GM19397 (cell line): Measurements from ENCODE around the gene MLNR.

Experiments used
- ATAC-seq: cut with Tn5 transposase; IDR thresholded peaks from one replicate; pipeline ENCODE4 v1.9.1; 2021; ENCODE audit warnings: mild to moderate bottlenecking, moderate library complexity; ENCODE audit not compliant: unreplicated experiment

MLNR gene

DNA sequence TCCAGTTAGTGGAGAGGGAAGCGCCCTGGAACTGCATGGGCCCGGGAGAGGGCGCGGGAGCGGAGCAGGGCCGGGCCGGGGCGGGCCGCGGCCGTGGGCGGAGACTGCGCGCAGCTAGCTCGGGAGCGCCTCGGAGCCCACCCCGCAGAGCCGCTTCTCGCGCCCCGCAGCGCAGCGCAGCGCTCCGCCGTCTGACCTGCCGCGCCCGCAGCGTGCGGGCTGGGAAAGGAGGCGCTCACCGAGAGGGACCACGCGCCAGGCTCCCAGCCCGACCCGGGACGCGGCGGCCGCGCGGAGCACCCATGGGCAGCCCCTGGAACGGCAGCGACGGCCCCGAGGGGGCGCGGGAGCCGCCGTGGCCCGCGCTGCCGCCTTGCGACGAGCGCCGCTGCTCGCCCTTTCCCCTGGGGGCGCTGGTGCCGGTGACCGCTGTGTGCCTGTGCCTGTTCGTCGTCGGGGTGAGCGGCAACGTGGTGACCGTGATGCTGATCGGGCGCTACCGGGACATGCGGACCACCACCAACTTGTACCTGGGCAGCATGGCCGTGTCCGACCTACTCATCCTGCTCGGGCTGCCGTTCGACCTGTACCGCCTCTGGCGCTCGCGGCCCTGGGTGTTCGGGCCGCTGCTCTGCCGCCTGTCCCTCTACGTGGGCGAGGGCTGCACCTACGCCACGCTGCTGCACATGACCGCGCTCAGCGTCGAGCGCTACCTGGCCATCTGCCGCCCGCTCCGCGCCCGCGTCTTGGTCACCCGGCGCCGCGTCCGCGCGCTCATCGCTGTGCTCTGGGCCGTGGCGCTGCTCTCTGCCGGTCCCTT is at the start of gene MLNR:
Gene MLNR, plus strand, starts transcription at position 303 of the 820 bp plus-strand sequence. Its CDS starts 0 bp downstream, at position 303.
- ATAC-seq: no peak

DNA sequence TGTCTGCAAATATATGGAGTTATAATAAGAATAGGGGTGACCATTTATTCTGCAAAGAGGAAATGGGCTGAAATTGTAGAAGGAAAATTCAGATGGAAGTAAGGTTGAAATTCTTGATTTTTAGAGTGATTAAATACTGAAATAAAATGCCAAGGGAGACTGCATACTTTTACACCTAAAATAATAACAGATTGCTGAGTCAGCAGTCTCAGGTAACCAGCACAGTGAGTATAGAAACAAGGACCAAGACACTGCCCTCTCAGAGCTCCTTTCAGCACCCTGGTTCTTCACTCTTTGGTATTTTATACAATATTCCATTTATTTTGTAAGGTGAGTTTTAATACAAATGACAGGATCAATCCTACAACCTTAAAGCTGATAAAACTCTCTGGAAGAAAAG is 48.8 kb upstream of the MLNR start:
- ATAC-seq: no peak

DNA sequence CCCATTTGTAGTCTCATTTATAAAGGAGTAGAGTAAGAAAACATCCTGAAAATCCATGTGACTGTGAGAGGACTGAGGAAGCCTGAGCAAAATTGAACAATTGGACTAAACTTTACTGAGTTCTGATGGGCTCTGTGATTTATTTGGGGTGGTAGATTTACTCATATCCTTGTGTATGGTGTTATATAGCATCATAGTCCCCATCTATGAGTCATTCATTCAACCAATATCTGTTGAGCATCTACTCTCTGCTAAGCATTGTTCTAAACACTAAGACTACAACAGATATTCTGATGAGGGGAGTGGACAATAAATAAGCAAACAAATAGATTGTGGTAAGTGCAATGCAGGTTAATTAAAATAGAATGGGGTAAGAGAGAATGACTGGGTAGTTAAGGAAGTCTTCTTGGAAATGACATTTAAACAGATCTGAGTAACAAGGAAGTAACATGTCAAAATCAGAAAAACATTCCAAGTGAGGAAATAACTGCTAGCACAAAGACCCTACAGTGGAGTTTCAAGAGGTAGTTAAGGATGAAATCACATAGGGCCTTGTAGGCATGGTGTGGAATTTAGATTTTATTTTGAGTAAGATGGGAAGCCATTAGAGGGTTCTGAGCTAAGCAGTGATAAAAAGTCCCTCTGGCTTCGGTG is 36.3 kb upstream of the MLNR start:
- ATAC-seq: no peak

- no peak for ATAC-seq
These were observed 35.5 kb upstream of the MLNR start for GRCh38 chr13:49184621-49185020.

- no peak for ATAC-seq
These were observed 34.9 kb upstream of the MLNR start for GRCh38 chr13:49185264-49185663.

GRCh38 chr13:49190901-49191300 is 29.2 kb upstream of the MLNR start:
- no peak for ATAC-seq

DNA sequence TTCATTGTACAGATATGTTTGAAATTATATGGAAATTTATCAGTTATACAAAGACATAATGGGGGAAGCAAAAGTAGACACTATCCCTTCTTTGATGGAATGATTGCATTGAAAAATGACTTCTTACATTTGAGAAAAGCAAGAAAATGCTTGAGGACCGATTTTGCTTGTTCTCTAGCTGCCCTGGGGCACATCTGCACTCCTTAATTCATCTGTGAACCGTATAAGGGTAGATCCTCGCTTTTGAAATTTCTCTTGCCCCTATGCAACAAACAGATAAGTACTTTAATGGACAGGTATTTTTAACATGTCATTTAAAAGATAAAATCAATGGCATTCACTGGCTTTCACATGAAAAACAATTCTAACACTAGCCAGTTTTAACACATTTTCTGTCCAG is 13.5 kb upstream of the MLNR start:
- no peak for ATAC-seq

DNA sequence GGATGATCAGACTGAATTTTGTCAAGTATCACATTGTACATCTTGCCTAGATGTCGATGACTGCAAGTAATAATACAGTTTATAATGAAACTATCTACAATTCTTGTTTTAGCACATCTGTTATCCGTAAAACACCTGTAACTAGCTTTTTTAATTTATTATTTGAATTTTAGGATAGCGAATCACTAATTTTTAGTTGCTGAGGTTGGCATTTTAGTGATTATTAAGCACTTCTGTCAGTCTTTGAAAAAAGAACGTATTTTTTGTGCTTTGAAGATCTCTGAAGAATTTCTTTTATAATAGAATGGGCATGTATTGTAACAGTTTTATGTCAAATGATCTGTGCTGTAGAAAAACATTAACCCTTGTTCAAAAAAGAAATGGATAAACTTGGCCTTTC is 11.5 kb upstream of the MLNR start:
- no peak for ATAC-seq

GRCh38 chr13:49210114-49210513 is 10.0 kb upstream of the MLNR start:
- ATAC-seq: no peak

DNA sequence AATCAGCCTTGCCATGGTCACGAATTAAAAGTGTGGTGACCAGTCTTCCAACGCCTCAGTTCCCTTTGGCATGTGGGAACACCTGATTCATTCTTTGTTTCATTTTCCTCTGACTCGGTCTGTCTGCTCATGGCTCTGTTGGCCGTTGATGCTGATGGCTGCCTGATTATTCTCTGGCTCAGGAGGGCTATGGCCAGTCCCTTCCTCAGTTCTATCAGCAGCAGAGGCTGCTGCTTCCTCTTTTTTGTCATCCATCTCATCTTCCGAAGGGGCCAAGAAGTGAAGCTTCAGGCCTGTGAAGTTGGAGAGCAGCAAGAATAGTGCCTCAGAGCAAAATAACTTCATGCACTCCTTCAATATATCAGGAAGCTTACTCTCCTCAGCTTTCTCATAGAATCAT is 9.5 kb upstream of the MLNR start:
- no peak for ATAC-seq

GRCh38 chr13:49213539-49213938 is 6.6 kb upstream of the MLNR start:
- no peak for ATAC-seq

DNA sequence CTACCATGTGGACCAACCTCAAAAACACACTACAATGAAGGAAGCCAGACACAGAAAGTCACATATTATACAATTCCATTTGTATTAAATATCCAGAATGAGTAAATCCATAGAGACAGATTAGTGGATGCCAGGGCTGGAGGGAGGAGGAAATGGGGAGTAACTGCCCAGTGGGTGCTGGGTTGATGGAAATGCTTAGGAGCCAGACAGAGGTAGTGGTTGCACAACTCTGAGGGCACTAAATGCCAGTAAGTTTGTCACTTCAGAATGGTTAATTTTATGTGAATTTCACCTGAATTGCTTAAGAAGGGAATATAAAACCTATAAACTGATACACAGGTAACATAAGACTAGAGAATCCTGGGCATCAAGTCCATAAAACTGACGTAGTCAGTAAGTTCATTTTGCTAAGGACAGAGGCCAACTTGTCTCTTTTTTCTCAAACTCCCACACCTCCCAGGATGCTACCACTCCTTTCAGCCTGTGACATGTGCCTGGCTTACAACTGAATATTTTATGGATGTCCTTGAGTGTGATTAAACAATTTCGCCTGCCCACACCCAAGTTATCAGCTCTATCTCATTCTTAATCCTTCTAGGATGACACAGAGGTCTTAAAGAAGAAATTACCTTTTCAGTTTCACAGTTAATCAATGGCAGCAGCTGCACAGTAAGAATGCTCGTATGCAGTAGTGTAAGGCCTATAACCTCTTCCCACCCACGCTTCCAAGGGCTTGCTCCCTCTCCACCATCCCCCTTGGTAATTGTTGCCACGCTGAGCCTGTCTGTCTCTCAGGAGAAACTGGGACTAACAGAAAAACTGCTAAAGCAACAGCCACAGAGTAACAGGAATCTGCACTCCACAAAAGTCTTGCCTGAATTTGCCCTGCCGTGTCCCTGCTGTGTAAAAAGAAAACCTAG is 5.9 kb upstream of the MLNR start:
- ATAC-seq: no peak

- no peak for ATAC-seq
These were observed 5.2 kb upstream of the MLNR start for GRCh38 chr13:49214917-49215376.

DNA sequence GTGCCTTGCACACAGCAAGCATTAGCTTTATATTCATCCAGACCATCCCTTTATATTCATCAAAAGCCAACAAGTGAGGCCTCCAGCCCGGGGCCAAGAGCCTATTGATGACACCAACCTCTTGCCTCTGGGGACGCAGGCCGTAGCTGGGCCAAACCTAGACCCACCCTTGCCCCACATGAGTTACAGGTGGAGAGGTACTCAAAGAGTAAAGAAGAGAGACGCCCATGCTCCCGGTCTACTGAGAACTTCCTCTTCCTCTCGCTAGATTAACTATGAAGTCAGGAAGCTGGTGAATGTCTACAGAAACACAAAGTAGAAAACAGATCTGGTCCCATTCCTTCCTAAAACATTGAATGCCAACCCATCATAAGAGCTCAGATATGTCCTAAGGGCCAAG is 3.8 kb upstream of the MLNR start:
- no peak for ATAC-seq

- ATAC-seq: no peak
These were observed 2.1 kb upstream of the MLNR start for GRCh38 chr13:49217962-49218492.

GRCh38 chr13:49218493-49219051 is 1.6 kb upstream of the MLNR start:
- ATAC-seq: no peak

- ATAC-seq: no peak
These were observed 497 bp upstream of the MLNR start for GRCh38 chr13:49219647-49220035.

DNA sequence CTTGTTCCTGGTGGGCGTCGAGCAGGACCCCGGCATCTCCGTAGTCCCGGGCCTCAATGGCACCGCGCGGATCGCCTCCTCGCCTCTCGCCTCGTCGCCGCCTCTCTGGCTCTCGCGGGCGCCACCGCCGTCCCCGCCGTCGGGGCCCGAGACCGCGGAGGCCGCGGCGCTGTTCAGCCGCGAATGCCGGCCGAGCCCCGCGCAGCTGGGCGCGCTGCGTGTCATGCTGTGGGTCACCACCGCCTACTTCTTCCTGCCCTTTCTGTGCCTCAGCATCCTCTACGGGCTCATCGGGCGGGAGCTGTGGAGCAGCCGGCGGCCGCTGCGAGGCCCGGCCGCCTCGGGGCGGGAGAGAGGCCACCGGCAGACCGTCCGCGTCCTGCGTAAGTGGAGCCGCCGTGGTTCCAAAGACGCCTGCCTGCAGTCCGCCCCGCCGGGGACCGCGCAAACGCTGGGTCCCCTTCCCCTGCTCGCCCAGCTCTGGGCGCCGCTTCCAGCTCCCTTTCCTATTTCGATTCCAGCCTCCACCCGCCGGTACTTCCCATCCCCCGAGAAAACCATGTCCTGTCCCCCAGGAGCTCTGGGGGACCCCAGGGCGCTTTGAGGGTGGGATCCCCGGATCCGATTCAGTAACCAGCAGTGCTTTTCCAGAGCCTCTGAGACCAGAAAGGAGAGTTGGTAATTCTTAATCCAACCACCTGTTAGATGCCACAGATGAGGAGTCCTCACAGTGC is 885 bp downstream of the MLNR start:
- ATAC-seq: no peak

- no peak for ATAC-seq
These were observed 1.4 kb downstream of the MLNR start for GRCh38 chr13:49221590-49221965.
